ENCODE results near the gene SOD2.
"Not testable (repeated sequence)": the region's sequence is repeated elsewhere in the genome, so short reads cannot be mapped to it uniquely, and the experiment has no call there.

The SOD2 gene

DNA sequence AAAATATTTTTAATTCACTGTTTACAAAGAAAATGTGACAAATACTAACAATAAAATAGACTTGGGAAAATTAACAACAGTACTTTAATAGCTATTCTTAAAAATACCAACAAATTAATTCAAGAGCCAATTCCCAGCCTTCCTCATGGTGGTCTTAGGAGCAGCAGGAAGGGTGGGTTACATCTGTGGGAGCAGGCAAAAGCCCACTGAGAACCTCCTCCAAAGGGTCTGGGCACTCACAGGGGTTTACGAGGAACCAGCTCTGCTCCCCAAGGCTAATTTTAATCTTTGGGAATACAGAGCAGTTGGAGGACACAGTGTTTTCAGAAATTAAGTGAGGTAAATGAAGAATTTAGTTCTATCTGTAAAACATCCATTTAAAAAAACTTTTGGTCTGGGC, 10.2 kb downstream of the SOD2 start:
- DNase-seq (ENCODE audit: low spot score), result no peak

DNA sequence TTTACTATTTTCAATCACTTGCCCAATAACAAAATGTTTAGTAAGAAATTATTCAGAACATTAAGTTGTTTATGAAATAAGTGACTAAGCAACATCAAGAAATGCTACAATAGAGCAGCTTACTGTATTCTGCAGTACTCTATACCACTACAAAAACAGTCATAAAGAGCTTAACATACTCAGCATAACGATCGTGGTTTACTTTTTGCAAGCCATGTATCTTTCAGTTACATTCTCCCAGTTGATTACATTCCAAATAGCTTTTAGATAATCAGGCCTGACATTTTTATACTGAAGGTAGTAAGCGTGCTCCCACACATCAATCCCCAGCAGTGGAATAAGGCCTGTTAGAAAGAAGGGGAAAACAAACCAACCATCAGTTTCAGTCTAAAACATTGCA, 10.7 kb downstream of the SOD2 start:
- DNase-seq (ENCODE audit: low spot score), result no peak

DNA sequence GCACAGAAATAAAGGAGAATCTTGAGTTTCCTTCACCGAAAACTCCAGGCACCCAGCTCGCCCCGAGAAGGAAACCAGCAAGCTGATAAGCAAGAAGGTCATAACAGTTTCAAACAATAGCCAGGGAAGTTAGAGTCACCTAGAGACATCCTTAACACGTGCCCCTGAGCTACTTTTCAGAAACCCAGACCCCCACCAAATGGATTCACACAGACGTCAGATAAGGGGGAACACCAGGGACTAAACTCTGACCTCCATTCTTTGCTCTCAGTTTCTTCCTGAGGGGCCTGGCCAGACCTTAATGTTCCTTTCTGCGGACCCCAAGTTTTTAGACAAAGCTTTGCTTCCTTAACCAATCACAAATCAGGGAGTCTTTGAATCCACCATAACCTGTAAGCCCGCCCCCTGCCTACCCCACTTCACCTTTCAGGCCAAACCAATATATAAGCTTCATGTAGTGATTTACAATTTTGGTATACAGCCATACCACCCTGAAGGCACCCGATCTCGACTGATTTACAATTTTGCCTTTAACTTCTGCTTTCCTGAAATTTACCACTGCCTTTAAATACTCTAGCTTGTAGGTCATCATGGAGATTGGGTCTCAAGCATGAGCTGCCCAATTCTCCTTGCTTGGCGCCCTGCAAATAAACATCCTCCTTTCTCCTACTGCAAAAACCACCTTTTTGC, 11.7 kb downstream of the SOD2 start:
- DNase-seq (ENCODE audit: low spot score), result no peak

DNA sequence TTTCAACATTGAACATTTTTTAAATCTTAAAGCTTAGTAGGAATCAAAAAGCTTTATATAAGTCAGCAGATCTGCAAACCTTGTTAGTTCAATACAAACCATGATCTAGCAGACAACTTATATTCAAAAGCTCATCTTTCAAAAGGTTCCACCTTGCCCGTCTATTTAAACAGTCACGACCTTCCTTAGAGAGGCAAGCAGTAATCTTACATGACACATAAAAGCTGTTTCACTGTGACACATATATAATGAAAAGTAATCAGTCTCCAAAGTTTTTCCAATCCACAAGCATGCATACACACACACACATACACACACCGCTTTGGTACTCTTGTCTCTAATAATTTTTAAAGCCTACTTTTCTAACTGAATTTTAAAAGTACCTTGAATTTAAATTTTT, 12.9 kb downstream of the SOD2 start:
- DNase-seq (ENCODE audit: low spot score), result no peak

DNA sequence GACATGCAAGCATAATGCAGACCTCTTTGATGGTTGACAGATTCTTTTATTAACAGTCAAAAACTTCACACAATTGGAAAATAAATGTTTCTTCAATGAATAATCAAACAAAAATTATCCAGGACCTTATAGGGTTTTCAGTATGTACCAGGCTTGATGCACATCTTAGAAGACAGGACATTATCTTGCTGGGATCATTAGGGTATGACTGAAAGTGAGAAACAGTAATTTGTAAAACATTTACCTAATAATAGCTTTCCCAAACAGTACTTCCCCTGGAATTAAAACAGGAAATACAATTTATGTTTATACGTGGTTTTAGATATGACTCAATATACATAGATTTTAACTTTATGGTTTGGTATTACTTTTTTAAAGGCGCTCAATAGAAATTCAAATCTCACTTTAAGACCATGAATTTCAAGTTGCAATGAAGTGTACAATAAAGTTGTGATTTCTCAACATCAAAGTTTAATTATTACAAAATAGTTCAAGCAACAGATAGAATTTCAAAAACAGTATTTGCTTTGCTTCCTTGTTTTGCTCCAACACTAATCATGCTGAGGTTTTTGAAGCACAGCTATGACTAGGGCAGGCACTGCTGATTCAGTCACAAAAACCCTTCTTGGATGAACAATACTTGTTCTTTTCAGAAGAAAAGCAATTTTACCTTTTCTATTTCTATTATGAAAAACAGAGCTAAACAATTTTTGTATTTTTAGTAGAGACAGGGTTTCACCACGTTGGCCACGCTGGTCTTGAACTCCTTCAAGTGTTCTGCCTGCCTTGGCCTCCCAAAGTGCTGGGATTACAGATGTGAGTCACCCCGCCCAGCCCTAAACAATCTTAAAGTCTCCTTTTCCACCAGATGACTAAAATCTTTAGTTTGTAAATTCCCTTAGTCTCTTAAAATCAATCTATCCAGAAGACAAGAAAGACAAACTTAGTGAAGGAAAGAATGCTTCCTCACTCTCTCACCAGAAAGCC, 13.7 kb downstream of the SOD2 start:
- no peak for DNase-seq (ENCODE audit: low spot score)

DNA sequence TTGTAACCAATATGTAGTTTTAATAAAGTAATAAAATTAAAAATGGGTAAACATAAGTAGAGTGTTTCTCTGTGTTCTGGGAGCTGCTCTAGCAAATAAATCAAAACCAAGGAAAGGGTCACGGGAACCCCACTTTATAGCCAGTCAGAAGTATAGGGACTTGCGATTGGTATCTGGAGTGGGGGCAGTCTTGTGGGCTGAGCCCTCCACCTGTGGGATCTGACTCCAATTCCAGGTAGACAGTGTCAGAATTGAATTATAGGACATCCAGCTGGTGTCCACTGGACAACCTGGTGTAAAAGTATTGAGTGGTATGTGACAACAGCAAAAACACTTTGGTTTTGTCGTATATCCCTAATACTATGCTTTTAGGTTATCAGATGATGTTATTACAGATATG, 14.5 kb downstream of the SOD2 start:
- DNase-seq (ENCODE audit: low spot score), result no peak

DNA sequence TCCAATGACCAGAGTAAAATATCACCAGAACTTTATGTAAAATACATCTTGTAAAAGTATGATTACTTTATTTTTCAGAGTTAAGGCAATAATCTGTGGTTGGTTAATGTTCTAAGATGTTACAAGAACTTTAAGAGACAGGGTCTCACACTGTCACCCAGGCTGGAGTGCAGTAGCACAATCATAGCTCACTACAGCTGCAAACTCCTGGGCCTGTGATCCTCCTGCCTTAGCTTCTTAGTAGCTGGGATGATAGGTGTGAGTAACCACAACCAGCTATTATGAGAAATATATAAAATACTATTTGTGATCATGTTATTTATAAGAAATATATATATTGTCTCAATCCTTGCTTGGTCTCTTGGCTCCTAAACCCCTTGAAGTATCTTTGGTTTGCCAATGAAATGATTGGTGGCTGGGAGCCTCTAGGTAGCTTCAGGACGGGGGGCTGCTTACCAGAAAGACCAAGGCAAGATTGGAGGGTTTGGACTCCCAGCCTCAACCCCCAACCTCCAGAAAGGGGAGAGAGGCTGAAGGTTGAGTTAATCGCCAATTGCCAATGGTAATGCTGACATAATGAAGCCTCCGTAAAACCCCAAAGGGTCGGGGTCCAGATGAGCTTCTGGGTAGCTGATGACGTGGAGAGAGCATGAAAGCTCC, 15.4 kb downstream of the SOD2 start:
- DNase-seq (ENCODE audit: low spot score), result no peak

DNA sequence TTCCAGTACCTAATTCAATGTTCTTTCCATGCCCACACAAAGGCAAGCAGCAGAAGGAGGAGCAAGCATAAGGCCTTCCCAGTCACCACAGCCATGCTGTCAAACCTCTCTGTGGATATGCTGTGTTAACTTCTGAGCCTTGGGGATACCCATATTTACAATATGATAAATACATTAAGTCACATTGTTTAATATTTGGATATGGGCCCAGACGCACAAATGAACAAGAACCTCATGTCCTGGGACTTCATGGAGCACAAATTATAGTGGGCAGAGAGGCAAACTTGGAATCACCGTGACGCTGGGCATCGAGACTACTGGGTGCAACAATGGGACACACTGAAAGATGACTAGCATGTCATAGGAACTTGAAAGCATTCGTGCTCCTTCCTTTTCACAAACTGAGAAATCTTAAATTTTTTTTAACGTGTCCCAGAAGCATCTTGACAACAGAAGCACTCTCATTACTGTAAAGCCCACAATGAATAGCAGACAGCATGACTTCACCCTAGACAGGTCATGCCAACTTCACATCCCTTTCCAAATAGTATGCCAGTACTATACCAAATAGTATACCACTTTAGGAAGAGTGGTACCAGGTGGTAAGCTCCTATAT, 16.0 kb downstream of the SOD2 start:
- no peak for DNase-seq (ENCODE audit: low spot score)

DNA sequence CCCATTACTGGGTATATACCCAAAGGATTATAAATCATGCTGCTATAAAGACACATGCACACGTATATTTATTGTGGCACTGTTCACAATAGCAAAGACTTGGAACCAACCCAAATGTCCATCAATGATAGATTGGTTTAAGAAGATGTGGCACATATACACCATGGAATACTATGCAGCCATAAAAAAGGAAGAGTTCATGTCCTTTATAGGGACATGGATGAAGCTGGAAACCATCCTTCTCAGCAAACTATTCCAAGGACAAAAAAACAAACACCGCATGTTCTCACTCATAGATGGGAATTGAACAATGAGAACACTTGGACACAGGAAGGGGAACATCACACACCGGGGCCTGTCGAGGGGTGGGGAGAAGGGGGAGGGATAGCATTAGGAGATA, 16.8 kb downstream of the SOD2 start:
- DNase-seq (ENCODE audit: low spot score), result not testable (repeated sequence)

DNA sequence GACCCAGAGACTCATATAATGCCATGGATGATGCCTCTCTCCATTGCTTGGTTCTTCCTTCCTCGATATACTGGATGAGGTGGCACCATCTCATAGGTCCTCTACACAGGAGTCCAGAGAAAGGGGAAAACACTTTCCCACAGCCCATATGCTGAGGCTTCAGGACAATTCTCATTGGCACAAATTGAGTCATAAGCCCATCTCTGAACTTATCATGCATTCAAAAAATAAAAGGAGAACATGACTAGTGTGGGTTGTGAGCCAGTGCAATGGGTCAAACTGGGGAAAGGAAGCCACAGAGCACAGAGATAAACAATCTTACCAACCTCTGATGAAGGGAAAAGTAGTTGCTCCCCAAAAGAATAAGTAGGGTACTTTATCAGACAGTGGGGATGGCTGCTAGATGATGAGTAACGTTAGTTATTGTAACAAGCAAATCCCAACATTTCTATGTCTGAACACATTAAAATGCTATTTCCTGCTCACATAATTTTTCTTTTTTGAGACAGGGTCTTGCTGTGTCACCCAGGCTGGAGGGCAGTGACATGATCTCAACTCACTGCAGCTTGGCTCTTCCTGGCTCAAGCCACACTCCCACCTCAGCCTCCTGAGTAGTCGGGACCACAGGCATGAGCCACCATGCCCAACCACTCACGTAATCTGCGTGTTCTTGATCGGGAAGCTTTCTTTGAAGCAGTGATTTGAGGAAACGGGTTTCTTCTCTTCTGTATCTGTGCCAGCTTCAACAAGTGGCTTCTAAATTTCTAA, 27.0 kb downstream of the SOD2 start:
- no peak for DNase-seq (ENCODE audit: low spot score)

DNA sequence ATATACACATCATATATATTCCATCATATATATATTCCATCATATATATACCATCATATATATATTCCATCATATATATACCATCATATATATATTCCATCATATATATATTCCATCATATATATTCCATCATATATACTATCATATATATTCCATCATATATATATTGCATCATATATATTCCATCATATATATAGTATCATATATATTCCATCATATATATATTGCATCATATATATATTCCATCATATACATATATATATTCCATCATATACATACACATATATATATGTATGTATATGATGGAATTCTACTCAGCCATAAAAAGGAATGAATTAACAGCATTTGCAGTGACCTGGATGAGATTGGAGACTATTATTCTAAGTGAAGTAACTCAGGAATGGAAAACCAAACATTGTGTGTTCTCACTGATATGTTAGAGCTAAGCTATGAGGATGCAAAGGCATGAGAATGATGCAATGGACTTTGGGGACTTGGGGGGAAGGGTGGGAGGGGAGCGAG, 29.6 kb downstream of the SOD2 start:
- not testable (repeated sequence) for DNase-seq (ENCODE audit: low spot score)

DNA sequence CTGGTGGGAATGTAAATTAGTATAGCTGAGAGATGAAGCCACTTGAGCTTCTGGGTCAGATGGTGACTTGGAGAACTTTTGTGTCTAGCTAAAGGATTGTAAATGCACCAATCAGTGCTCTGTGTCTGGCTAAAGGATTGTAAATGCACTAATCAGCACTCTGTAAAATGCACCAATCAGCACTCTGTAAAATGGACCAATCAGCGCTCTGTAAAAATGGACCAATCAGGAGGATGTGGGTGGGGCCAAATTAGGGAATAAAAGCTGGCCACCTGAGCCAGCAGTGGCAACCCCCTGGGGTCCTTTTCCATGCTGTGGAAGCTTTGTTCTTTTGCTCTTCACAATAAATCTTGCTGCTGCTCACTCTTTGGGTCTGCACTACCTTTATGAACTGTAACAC, 31.1 kb downstream of the SOD2 start:
- not testable (repeated sequence) for DNase-seq (ENCODE audit: low spot score)

DNA sequence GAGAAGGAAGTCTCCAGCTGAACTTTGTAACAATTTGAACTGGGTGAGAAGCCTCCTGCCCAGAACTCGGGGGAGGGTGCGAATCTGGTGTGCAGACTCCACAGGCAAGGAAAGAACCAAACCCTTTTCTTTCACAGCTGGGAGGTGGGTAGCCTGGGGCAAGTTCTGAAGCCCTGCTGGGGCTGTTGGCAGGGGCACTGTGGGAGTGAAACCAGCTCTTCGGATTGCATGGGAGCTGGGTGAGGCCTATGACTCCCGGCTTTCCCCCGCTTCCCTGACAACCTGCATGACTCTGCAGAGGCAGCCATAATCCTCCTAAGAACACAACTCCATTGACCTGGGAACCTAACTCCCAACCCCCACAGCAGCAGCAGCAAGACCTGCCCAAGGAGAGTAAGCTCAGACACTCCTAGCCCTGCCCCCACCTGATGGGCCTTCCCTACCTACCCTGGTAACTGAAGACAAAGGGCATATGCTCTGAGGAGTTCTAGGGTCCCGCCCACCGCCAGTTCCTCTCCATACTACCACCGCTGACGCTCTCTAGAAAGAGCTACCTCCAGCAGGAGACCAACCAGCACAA, 37.5 kb downstream of the SOD2 start:
- no peak for DNase-seq (ENCODE audit: low spot score)

DNA sequence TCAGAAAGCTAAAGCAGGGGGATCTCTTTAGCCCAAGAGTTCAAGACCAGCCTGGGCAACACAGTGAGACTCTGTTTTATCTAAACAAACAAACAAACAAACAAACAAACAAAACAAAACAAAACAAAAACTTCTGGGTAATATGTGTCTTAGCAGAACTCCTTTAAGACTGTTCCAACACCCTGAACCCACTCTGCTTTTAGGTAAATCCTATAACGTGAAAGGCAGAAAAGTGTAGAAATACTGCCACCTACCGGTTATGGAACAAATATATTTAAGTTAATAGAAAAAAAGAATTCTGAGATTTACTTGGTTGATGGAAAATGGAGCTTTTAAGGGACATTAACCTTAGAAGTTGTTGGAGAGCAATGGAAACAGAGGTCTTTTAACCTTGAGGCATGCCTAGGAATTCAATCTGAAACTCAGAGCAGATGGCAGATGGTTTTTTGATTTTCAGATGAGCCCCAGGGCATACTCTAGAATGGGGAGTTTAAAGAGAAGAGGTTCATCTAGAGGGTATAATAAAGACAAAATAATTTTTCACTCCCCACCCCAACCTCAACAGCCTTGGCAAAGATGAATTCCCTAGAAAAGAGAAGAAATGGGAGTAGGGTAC, 38.5 kb downstream of the SOD2 start:
- peak; percentile 34 for DNase-seq (ENCODE audit: low spot score)

DNA sequence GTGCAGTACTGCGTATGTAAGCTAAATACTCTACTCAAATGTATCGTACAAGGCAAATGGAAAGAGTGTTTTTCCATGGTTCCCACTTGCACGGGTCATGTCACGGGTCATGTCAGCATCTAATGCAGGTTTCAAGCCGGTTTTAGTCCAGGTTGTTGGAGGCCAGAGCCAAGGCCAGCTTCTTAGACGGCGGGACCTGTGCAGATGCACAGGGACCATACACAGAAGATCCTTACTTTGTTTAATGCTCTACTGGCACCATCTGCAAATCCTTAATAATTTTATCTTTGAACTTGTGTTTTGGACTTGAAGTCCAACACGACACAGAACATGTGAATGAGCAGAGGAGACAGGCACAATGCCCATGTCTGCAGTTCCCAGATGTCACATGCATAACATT, 42.7 kb downstream of the SOD2 start:
- DNase-seq (ENCODE audit: low spot score), result no peak

DNA sequence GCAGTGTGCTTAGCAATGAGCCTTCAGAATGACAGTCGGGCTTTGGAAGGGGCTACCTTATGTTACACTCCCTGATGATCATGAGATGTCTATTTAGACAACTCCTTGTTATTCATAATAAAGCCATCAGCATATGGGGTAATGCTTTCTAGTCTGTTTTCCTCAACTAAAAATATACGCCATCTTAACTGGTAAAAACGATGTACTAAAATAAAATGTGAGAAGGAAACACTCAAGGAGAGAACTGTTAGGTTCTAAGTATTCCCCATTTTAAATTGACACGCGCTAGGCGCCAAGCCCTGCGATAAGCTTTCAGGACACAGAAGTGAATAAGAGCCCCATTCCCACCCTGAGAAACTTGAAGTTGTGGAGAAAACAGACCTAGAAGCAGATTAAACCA, 43.6 kb downstream of the SOD2 start:
- DNase-seq (ENCODE audit: low spot score), result no peak

DNA sequence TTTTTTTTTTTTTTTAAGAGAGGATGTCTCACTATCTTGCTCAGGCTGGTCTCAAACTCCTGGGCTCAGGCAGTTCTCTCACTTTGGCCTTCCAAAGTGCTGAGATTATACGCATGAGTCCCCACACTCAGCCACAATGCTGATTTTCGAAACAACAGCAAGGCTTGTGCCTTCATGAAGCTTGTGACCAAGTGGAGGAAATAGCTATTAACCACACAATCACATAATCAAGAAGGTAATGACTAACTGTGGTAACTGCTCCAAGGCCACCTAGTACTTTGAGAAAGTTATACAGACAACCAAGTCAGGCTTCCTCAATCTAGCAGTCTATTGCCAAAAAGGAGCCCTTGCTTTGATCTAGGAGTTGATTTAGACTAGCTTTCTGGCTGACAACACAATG, 46.3 kb downstream of the SOD2 start:
- no peak for DNase-seq (ENCODE audit: low spot score)

DNA sequence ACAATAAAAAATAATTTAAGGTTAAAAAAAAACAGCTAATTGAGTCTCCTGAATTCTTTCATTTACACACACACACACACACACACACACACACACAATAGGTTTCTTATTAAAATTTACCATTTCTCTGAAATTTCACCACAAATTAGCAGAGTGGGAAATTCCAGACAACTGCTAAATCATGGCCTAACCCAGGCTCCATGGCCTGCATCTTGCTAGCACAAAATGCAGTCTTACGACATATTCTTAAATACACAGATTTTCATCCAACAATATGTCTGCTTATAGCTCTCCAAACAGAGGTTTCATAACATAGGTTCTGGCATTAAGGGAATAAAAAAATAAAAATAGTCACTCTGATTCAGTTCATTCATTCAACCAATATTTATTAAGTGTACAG, 46.9 kb downstream of the SOD2 start:
- no peak for DNase-seq (ENCODE audit: low spot score)

DNA sequence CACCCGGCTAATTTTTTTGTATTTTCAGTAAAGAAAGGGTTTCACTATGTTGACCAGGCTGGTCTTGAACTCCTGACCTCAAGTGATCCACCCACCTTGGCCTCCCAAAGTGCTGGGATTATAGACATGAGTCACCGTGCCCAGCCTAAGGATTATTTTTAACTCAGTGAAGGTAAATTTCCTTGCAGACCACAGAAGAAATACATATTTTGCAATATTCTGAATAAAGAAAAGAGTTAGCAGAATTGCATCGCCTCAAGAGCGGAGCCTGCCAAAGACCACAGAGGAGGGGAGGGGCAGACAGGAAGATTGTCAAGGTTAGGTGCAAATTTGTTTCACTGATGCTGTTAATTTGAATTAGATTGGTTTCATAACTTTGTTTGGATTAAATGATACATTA, 47.4 kb downstream of the SOD2 start:
- DNase-seq (ENCODE audit: low spot score), result no peak
